Gastrocnemius medialis (tissue), 4 donors: ENCODE data around the gene FAM131C. TPM values are rescaled to one million over a fixed set of nuclear protein-coding genes. Genes with fewer than 3 reads are reported as not detected.

Experiments used
- ATAC-seq, 2 donors: fragments of 150-250 bp; one replicate each; pipeline ENCODE4 v1.9.1; 2016
- DNase-seq, 2 donors: peaks; one replicate each; pipeline ENCODE4 v3.0.0-alpha.2; 2019
- H3K27ac ChIP-seq, 4 donors: fragments of 200-600 bp; sonication (generic); 1 replicate in 1 of 4; 2 replicates in 3 of 4; pipeline ENCODE4 v1.5.1; 2016 to 2018; ENCODE audit warnings: mild to moderate bottlenecking in 2 of 4, moderate library complexity in 1 of 4
- H3K27me3 ChIP-seq, 3 donors: fragments of 200-600 bp; sonication (generic) in 2 of 3; 1 replicate in 1 of 3; 2 replicates in 2 of 3; pipeline versions ENCODE4 v1.5.1 to v1.6.0; 2016 to 2019; ENCODE audit warnings: mild to moderate bottlenecking in 1 of 3, moderate library complexity in 1 of 3
- H3K36me3 ChIP-seq, 2 donors: fragments of 200-600 bp; sonication (generic) in 1 of 2; one replicate each; pipeline ENCODE4 v1.5.1; 2017 to 2018
- H3K4me1 ChIP-seq, 2 donors: fragments of 200-600 bp; sonication (generic) in 1 of 2; one replicate each; pipeline ENCODE4 v1.5.1; 2016 to 2017; ENCODE audit warnings: mild to moderate bottlenecking in 2 of 2
- H3K4me3 ChIP-seq, 4 donors: fragments of 200-600 bp; sonication (generic) in 3 of 4; 1 replicate in 1 of 4; 2 replicates in 3 of 4; pipeline ENCODE4 v1.5.1; 2016 to 2019; ENCODE audit warnings: mild to moderate bottlenecking in 2 of 4
- H3K9me3 ChIP-seq, 3 donors: fragments of 200-600 bp; sonication (generic) in 2 of 3; 1 replicate in 1 of 3; 2 replicates in 2 of 3; pipeline ENCODE4 v1.5.1; 2016 to 2019
- CTCF ChIP-seq, 5 experiments: fragments of 450-650 bp in 3 of 5; fragments of 200-600 bp in 2 of 5; sonication (generic) in 2 of 5; IDR thresholded peaks in 4 of 5; conservative IDR thresholded peaks in 1 of 5; 1 replicate in 4 of 5; 2 replicates in 1 of 5; pipeline ENCODE4 v1.5.1; 2016 to 2019; ENCODE audit warnings: antibody characterized with exemption in 5 of 5, mild to moderate bottlenecking in 3 of 5, moderate library complexity in 3 of 5
- POLR2A ChIP-seq, 2 donors: fragments of 450-650 bp; IDR thresholded peaks; one replicate each; pipeline ENCODE4 v1.6.1; 2017; ENCODE audit warnings: antibody characterized with exemption in 2 of 2, mild to moderate bottlenecking in 2 of 2, moderate library complexity in 2 of 2
- in situ Hi-C, 4 donors: fragments of 200-750 bp; cut with MboI; loops; one replicate each; pipeline versions ENCODE4 v1.15.0 to v1.8.0; 2017; ENCODE audit warnings: low sequenced_read_pairs in 4 of 4
- intact Hi-C: fragments of 100-400 bp; cut with DNase I; formaldehyde crosslinking; loops from one replicate; pipeline ENCODE4 v1.15.1; 2023; ENCODE audit warnings: low total_unique reads
- total RNA-seq, 4 donors: library from RNA; depleted of rRNA; stranded (reverse); fragments of >200 nt; gene quantifications; one replicate each; pipeline versions ENCODE4 v1.1.0 to v1.2.3, GENCODE V29; 2016

FAM131C gene
- total RNA-seq, 4 donors from 2014 or later, result not detected

GRCh38 chr1:16076865-16077238 is 3.4 kb upstream of the FAM131C start:
- Histone ChIP-seq H3K9me3 (no peaks in the 10 kb centered on the region), H3K27me3 (peaks cover 7 to 13% (median 10%) of the 10 kb centered on the region in 3 donors), H3K27ac (no peak overlapping the region), H3K36me3 (no peaks in the 10 kb centered on the region), H3K4me3 (no peak overlapping the region), H3K4me1 (peaks cover 3 to 11% of the 10 kb centered on the region in 2 donors)
- TF ChIP-seq POLR2A (IDR thresholded peaks at IDR 0.05) (no peak), CTCF (IDR thresholded peaks at IDR 0.05 in 4 of 5, conservative IDR thresholded peaks at IDR 0.05 in 1 of 5) (no peak)
- in situ Hi-C loops, result loop anchor here in 3 of 4 donors (5.0 to 25.0 kb wide), 3 partner anchors 108 to 285 kb away; partner anchors contain the start of genes FBXO42 (in 3 of the 3) and SZRD1 (in 3 of the 3)
- intact Hi-C loops, result no loop called here
- no peak for ATAC-seq
- DNase-seq, result peak in 1 of 2 donors; percentile 19

DNA sequence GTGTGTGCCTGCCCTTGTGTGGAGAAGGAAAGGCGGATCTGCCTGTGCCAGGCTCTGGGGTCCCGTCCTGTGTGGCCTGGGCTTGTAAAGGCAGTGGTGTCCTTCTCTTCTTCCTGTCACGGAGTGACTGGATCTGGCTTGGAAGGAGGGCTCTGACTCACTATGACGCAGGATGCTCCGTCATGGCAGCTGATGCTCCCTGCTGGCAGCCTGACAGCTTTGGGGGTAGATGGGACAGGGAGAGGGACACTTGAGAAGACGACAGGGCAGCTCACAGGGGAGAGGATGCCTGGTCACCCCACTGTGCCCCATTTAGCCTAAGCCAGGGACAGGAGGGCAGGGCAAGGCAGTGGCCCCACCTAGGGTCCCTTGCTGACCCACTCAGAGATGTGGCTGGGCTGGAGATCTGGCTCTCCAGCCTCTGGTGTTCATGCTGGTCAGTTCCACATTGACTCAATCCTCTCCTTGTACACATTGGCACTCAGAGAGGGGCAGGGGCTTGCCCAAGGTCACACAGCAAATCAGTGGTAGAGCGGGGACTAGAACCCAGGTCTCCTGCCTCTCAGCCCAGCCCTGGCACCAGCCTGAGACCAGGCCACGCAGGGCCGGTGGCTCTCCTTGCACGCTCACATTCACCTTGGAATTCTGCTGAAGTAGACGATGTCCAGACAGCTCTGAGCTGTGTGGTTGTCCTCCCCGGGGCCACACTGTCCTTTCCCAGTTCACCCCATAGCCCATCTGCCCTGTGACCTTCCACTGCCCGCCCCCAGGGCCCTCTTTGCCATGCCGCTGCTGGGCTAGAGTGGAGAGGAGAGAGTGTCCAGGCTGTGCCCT is 2.8 kb upstream of the FAM131C start:
- peaks cover 7 to 14% (median 10%) of the 10 kb centered on the region in 3 donors for H3K27me3 ChIP-seq
- intact Hi-C loops, result no loop called here
- TF ChIP-seq POLR2A (IDR thresholded peaks at IDR 0.05) (peak; percentile 26 to 31), CTCF (IDR thresholded peaks at IDR 0.05 in 4 of 5, conservative IDR thresholded peaks at IDR 0.05 in 1 of 5) (no peak)
- no peak overlapping the region for H3K4me3 ChIP-seq
- peaks cover 3 to 9% of the 10 kb centered on the region in 2 donors for H3K4me1 ChIP-seq
- no peaks in the 10 kb centered on the region for H3K36me3 ChIP-seq
- in situ Hi-C loops, result loop anchor here in 3 of 4 donors (5.0 to 25.0 kb wide), 3 partner anchors 109 to 286 kb away; partner anchors contain the start of genes FBXO42 (in 3 of the 3) and SZRD1 (in 3 of the 3)
- H3K9me3 ChIP-seq, result no peaks in the 10 kb centered on the region
- ATAC-seq (peak in 1 of 2 donors; percentile 45), DNase-seq (peak in 1 of 2 donors; percentile 45)
- no peak overlapping the region for H3K27ac ChIP-seq

DNA sequence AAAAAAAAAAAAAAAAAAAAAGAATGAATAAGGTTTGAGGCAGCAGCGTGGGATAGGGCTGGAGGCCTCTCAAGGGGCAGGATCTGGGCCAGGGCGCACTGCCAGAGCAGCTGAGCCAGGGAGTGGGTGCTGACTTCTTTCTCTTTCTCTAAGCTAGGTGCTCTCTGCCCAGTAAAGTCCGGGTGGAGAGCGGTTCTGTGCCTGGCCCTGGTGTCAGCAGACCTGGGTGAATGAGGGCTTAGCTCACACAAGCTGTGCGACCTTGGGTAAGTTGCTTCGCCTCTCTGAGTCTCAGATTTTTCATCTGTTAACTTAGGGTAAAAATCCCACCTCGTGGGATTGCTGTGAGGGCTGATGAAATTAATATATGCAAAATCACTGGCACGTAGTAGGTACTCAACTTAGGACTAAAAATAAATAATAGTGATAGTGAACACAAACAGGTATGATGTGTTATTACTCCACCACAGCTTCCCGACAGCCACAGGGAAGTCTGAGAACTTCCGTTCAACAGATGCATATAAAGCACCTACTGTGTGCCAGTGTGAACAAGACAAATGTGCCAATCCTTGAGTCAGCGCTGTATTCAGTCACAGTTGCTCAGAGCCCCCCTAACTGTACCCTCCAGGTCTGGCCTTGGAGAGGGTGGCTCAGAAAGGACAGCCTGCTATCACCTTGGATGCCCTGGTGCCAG is 2.0 kb upstream of the FAM131C start:
- DNase-seq (no peak), ATAC-seq (no peak)
- Histone ChIP-seq H3K27me3 (peaks cover 7 to 14% (median 10%) of the 10 kb centered on the region in 3 donors), H3K4me3 (no peak overlapping the region), H3K9me3 (no peaks in the 10 kb centered on the region), H3K4me1 (peaks cover 3 to 9% of the 10 kb centered on the region in 2 donors), H3K36me3 (no peaks in the 10 kb centered on the region), H3K27ac (no peak overlapping the region)
- intact Hi-C loops (no loop called here), in situ Hi-C loops (loop anchor here in 3 of 4 donors (5.0 to 25.0 kb wide), 3 partner anchors 109 to 287 kb away; partner anchors contain the start of genes FBXO42 (in 3 of the 3) and SZRD1 (in 3 of the 3))
- TF ChIP-seq POLR2A (IDR thresholded peaks at IDR 0.05) (no peak), CTCF (IDR thresholded peaks at IDR 0.05 in 4 of 5, conservative IDR thresholded peaks at IDR 0.05 in 1 of 5) (no peak)

- Histone ChIP-seq H3K27me3 (peaks cover 7 to 14% (median 10%) of the 10 kb centered on the region in 3 donors), H3K4me3 (no peak overlapping the region), H3K27ac (no peak overlapping the region), H3K9me3 (no peaks in the 10 kb centered on the region), H3K36me3 (no peaks in the 10 kb centered on the region), H3K4me1 (peaks cover 3 to 9% of the 10 kb centered on the region in 2 donors)
- ATAC-seq (no peak), DNase-seq (no peak)
- TF ChIP-seq CTCF (IDR thresholded peaks at IDR 0.05 in 4 of 5, conservative IDR thresholded peaks at IDR 0.05 in 1 of 5) (no peak), POLR2A (IDR thresholded peaks at IDR 0.05) (no peak)
- in situ Hi-C loops, result loop anchor here in 1 of 4 donors (10.0 to 25.0 kb wide), 2 partner anchors 111 to 262 kb away; partner anchors contain the start of gene UQCRHL
- intact Hi-C loops, result no loop called here
These were observed 766 bp upstream of the FAM131C start for GRCh38 chr1:16074217-16074616.
